NCI-H1417 (cell line): ENCODE results near the gene VWA8.

Source experiments
- DNase-seq, 3 experiments: peaks; one replicate each; lab custom pipeline; 2025; lab: John Stamatoyannopoulos, UW

VWA8 gene

GRCh38 chr13:41960637-41961465 lies at the start of gene VWA8:
VWA8 (minus strand) TSS chr13:41961109; CDS start chr13:41961015, 94 bp downstream.
- peak; percentile 74 to 84 (median 81) for DNase-seq

- DNase-seq = no peak
Measured at GRCh38 chr13:42009057-42009456, 48.1 kb upstream of the VWA8 start.

- DNase-seq = no peak
Measured at GRCh38 chr13:42007844-42008243, 46.9 kb upstream of the VWA8 start.

DNA sequence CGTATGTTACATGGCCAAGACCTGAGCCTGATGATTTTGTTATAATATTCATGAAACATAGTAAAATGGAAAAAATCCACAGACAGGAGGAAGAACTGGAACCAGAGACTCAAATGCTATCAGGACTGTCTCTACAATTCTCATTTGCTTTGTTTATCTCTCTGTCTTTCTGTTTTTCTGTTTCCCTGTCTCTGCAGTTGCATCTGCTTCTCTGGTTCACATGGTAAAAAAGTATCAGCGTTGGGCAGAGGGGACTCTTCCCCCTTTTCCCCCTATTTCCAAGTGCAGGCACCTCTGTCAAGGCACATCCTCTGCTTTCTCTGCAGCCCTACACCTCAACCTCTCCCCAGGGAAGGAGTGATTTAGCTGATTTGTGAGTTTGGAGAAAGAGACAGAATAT lies 41.2 kb upstream of the VWA8 start:
- DNase-seq = no peak

GRCh38 chr13:42001580-42001979 lies 40.7 kb upstream of the VWA8 start:
- no peak for DNase-seq

- DNase-seq = no peak
Measured at GRCh38 chr13:42000846-42001245, 39.9 kb upstream of the VWA8 start.

- no peak for DNase-seq
Measured at GRCh38 chr13:41997396-41997795, 36.5 kb upstream of the VWA8 start.

- DNase-seq = no peak
Measured at GRCh38 chr13:41995946-41996345, 35.0 kb upstream of the VWA8 start.

DNA sequence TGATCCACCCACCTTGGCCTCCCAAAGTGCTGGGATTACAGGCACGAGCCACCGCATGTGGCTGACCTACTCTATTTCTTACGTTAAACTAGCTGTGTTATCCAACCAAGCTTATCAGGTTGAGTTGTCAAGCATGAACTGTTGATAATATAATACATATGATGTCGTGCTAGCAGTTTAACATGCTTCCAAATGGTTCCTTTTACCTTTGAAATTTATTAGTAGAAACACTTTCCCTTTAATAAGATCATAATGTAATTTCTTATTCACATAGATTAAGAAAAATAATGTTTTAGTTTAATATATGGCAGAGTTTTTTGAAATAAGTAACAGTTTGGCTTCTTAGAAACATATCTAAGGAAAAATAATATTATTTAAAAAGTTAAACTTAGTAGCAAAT lies 34.4 kb upstream of the VWA8 start:
- DNase-seq = no peak

DNA sequence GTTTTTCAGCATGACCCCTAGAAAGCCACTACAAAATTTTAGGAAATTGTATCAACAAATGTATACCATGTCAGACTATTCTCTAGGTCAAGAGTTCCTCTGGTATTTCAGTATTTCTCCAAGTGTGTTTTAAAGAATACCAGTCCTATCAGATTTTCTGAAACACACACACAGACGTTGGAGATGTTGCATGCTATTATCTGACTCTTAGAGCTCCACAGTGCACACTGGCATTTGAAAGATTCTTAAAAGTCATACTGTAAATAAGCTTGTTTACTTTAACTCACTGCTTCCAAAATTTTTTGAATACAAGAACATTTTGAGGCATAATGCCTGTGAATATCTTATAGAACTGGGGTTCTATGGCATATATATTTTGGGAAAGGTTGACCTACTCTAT lies 33.8 kb upstream of the VWA8 start:
- DNase-seq = no peak

- no peak for DNase-seq
Measured at GRCh38 chr13:41991936-41992335, 31.0 kb upstream of the VWA8 start.

DNA sequence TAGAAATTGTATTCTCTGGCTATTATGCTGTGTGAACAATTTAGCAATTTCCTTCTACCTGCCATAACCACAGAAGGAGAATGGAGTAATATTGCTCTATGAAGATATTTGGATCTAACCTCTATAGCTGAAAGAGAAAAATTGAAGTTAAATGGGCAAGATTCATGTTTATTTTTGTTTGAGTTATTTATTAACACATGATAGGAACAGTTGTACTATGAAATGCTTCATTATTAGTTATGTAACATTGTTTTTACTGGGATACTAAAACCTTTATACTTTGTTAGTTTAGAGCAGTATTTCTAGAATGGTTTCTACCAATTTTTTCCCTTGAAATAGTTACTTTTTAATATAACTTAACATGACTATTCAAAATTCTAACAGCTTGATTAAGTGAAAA lies 27.3 kb upstream of the VWA8 start:
- no peak for DNase-seq

- no peak for DNase-seq
Measured at GRCh38 chr13:41985788-41986508, 25.0 kb upstream of the VWA8 start.

DNA sequence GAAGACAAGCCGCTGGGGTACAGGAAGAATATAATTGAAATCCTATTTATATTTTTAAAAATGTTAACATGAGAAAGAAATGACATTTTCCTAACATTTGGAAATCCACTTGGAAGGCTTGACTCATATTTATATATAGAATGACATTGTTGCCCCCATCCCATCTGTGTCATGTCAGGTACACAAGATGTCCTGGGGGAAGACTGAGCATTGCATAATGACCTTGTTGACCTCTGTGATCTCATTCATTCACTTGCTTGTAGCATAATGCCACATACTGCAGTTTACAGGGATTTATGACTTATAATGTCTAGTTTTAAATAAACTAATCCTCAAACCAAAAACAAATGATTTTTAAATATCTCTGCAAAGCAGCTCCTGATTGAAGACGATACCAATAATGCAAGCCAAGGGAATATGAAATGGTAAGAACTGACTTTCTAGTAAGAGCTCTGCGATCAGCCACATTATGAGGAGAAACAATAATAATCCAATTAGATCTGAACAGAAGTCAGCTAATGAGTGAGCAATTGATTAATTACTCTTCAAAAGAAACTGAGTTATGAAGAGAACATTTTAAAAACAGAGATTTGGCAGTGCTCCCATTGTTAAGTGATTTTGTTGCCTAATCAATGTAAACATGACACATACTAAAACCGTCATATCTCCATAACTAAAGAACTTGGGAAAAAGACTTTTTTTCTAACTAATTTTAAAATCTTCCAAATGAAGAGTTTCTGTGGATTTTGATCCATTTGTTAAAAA lies 21.2 kb upstream of the VWA8 start:
- no peak for DNase-seq

DNA sequence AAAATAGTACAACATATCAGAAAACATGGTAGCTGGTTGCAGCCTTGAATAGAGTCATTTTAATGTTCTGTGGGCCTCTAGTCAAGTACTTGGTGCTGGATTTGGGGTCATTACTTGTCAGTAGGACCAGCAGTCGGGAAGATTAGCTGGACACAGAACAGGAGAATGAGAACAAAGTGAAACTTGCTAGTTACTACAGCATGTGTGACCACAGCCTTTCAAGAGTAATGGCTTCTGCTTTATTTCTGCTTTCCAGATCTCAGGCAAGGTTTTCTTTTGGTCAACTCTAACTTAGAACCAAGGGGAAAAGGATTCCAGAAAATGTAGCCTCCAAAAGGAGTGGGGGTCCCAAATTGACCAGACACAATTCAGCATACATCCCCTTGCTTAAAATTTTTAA lies 17.1 kb upstream of the VWA8 start:
- DNase-seq = no peak

DNA sequence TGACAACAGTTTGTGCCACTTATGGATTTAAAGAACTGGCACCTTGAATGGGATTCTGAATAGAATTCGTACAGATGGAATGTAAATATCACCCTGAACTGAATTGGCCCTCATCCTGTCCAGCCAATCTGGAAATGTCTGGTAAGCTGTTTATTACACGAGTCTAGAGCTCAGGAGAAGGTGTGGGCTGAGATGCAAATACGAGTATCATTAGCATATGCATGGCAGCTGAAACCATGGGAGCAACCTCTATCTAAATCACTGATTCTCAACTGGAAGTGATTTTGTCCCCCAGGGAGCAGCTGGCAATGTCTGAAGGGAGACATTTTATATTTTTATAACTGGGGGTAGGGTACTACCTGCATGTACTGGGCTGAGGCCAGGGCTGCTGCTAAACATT lies 15.6 kb upstream of the VWA8 start:
- DNase-seq = no peak

GRCh38 chr13:41974262-41974900 lies 13.5 kb upstream of the VWA8 start:
- no peak for DNase-seq

DNA sequence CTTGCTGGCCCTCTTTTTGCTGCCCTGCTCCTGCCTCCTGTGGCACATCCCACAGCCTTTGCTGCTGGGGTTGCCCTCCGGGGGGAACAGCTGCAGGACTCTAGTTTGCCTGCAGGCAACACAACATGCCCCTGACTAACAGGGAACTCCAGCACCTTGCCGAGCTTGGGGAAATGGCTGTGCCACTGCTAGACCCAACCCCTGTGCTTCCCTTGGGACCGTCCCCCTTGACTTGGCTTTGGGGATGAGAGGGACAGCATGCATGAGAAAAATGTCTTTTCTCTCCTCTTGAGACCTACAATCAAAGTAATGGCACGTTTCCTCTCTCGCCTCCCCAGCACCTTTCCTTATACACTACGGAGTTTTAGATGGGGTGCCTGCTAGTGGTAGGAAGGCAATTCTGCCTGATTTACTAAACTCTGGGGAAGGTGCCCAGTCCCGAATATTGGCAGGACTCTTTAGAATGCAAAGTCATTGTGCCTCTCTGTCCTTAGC lies 12.4 kb upstream of the VWA8 start:
- no peak for DNase-seq

DNA sequence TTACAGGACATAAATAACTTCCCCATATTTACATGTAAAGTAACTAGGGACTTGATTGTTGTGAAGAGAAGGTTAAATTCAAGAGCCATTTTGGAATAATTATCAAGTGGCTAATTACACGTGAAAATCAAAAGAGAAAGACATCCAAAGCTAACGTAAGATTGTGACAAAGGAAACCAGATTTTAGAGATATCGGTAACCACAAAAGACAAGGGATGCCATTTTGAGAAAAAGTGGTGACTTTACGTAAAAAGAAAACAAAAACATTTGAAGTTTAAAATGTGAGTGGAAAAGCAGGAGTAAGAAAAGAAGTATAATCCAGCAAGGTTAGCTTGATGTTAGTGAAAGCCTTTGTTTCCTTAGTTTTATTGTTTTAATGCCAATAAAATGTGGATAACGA lies 10.9 kb upstream of the VWA8 start:
- DNase-seq = no peak

- no peak for DNase-seq
Measured at GRCh38 chr13:41970918-41971317, 10.0 kb upstream of the VWA8 start.

DNA sequence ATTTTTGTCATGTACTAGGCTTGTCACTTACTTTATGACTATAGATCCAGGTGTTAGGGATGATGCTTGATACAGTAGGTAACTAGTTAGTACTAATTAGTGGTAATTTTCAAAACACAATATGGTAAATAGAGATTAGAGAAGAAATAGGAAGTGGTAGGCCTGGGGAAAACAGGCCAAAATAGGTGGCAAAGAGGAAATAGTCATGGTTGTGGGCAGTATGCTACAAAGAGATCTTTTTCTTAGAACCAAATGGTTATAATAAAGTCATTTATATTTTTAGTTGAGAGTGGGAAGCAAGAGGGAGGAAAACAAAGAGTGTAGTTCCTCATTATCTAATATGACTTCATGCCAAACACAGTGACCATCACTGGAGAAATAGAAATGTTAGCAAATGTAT lies 9.1 kb upstream of the VWA8 start:
- DNase-seq = no peak

DNA sequence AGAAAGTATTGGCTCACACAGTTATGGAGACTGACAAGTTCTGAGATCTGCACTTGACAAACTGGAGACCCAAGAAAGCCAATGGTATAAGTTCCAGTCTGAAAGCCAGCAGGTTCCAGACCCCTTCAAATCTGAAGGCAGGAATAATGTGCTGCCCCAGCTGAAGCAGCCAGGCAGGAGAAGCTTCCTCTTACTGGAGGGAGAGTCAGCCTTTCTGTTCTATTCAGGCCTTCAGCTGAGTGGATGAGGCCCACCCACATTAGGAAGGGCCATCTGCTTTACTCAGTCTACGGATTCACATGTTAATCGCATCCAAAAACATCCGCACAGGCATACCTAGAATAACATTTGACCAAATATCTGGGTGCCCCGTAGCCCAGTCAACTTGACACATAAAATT lies 8.2 kb upstream of the VWA8 start:
- no peak for DNase-seq
